Endodermal cell (in vitro differentiated cells): ENCODE results near the gene TCEANC2. TPM values are rescaled to one million over a fixed set of nuclear protein-coding genes. Genes with fewer than 3 reads are reported as not detected.

ENCODE experiments used
- DNase-seq: peaks from one replicate; pipeline ENCODE4 v3.0.0-alpha.2; 2017
- H3K27ac ChIP-seq: 2 replicates; pipeline ENCODE4 v1.5.1; 2013; ENCODE audit warnings: mild to moderate bottlenecking, low read depth, low read length, moderate library complexity
- H3K27me3 ChIP-seq: 2 replicates; pipeline ENCODE4 v1.6.1; 2013; ENCODE audit warnings: mild to moderate bottlenecking, low read length, moderate library complexity; ENCODE audit not compliant: insufficient read depth, control insufficient read depth, poor library complexity, severe bottlenecking
- H3K36me3 ChIP-seq: 2 replicates; pipeline ENCODE4 v1.7.0; 2013; ENCODE audit warnings: mild to moderate bottlenecking, low read length, moderate library complexity; ENCODE audit not compliant: control insufficient read depth, insufficient read depth
- H3K4me1 ChIP-seq: one replicate; pipeline ENCODE4 v1.7.0; 2013; ENCODE audit warnings: low read length; ENCODE audit not compliant: control insufficient read depth, insufficient read depth
- H3K4me3 ChIP-seq: 2 replicates; pipeline ENCODE4 v1.5.1; 2013; ENCODE audit warnings: mild to moderate bottlenecking, low read length, moderate library complexity
- H3K9ac ChIP-seq: 2 replicates; pipeline ENCODE4 v1.6.1; 2013; ENCODE audit warnings: mild to moderate bottlenecking, low read length, moderate library complexity; ENCODE audit not compliant: poor library complexity, severe bottlenecking; ENCODE audit errors: extremely low read depth
- H3K9me3 ChIP-seq: 2 replicates; pipeline ENCODE4 v1.6.1; 2013; ENCODE audit warnings: mild to moderate bottlenecking, low read length, moderate library complexity; ENCODE audit not compliant: control insufficient read depth
- H3K27ac Mint-ChIP-seq: 2 replicates; pipeline ENCODE4 v1.8.0; 2020; ENCODE audit warnings: mixed read lengths
- H3K27me3 Mint-ChIP-seq: 2 replicates; pipeline ENCODE4 v1.8.0; 2021; ENCODE audit warnings: mild to moderate bottlenecking, mixed read lengths; ENCODE audit not compliant: insufficient read depth
- H3K36me3 Mint-ChIP-seq: 2 replicates; pipeline ENCODE4 v1.8.0; 2020; ENCODE audit warnings: low read depth, mixed read lengths
- H3K4me1 Mint-ChIP-seq: 2 replicates; pipeline ENCODE4 v1.8.0; 2020; ENCODE audit warnings: mixed read lengths
- H3K4me3 Mint-ChIP-seq: 2 replicates; pipeline ENCODE4 v1.8.0; 2020; ENCODE audit warnings: mild to moderate bottlenecking, moderate library complexity, mixed read lengths
- H3K9me3 Mint-ChIP-seq: 2 replicates; pipeline ENCODE4 v1.8.0; 2020; ENCODE audit warnings: mild to moderate bottlenecking, mixed read lengths
- whole genome bisulfite sequencing, 2 experiments: methylation state at CpG; one replicate each; pipeline versions ENCODE4 v1.1.5 to v1.1.7; 2013; ENCODE audit warnings: missing lambda C conversion rate in 2 of 2, mixed read lengths in 1 of 2; ENCODE audit not compliant: insufficient coverage in 1 of 2, insufficient read length in 1 of 2; 5-methylcytosine and 5-hydroxymethylcytosine counted together
- total RNA-seq, 2 donors: library from RNA; stranded (reverse); fragmentation: NEBNext Ultra II Directional in 1 of 2; extraction: Animal tissue kit (Norgen Biotek cat#: 25700) in 1 of 2; gene quantifications; 2 replicates in 1 of 2; 3 replicates in 1 of 2; pipeline ENCODE4 v1.2.1, GENCODE V29; 2021
- TF ChIP-seq, protein P1 (sequence below): fragments of 200-600 bp; sonication (generic); conservative IDR thresholded peaks from 2 replicates; pipeline ENCODE4 v1.5.0; 2021; ENCODE audit warnings: antibody characterized with exemption, mild to moderate bottlenecking

The TCEANC2 gene
- total RNA-seq, 2 donors from 2014 or later: 5.9 to 6.6 TPM

DNA sequence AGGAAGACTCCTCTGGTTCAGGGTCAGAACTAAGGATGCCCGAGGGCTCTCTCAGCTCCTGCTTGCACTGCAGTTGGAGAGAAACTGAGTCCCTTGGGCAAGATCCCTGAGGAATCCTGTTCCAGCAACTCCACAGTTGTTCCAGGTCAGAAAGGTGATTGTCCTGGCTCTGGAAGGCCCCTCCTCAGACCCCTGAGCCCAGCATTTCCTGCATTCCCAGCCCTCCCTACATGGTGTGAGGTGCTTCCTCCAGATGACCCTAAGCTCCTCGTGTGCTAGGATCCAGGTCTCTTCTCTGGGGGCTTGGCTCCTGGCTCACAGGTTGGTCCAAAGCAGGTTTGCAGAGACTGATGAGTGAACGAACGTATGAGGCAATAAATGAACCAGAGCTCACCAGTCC, 46.9 kb upstream of the TCEANC2 start:
- Histone ChIP-seq H3K9me3 (peaks cover 35% of the 10 kb centered on the region), H3K27me3 (no peaks in the 10 kb centered on the region), H3K27ac (no peak overlapping the region), H3K4me1 (no peaks in the 10 kb centered on the region), H3K9ac (no peak overlapping the region), H3K36me3 (no peaks in the 10 kb centered on the region), H3K4me3 (no peak overlapping the region)
- peaks cover 29% of the 10 kb centered on the region for H3K9me3 Mint-ChIP-seq
- H3K27ac Mint-ChIP-seq: no peak overlapping the region
- peaks cover 2% of the 10 kb centered on the region for H3K4me1 Mint-ChIP-seq
- no peak for DNase-seq
- H3K27me3 Mint-ChIP-seq: peaks cover 1% of the 10 kb centered on the region
- TF ChIP-seq, protein P1, sequence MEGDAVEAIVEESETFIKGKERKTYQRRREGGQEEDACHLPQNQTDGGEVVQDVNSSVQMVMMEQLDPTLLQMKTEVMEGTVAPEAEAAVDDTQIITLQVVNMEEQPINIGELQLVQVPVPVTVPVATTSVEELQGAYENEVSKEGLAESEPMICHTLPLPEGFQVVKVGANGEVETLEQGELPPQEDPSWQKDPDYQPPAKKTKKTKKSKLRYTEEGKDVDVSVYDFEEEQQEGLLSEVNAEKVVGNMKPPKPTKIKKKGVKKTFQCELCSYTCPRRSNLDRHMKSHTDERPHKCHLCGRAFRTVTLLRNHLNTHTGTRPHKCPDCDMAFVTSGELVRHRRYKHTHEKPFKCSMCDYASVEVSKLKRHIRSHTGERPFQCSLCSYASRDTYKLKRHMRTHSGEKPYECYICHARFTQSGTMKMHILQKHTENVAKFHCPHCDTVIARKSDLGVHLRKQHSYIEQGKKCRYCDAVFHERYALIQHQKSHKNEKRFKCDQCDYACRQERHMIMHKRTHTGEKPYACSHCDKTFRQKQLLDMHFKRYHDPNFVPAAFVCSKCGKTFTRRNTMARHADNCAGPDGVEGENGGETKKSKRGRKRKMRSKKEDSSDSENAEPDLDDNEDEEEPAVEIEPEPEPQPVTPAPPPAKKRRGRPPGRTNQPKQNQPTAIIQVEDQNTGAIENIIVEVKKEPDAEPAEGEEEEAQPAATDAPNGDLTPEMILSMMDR: no peak
- 90 to 96% methylated on average over 4 of the region's 4 CpGs for WGBS, 2 experiments
- peaks cover 2% of the 10 kb centered on the region for H3K36me3 Mint-ChIP-seq
- H3K4me3 Mint-ChIP-seq: no peak overlapping the region

DNA sequence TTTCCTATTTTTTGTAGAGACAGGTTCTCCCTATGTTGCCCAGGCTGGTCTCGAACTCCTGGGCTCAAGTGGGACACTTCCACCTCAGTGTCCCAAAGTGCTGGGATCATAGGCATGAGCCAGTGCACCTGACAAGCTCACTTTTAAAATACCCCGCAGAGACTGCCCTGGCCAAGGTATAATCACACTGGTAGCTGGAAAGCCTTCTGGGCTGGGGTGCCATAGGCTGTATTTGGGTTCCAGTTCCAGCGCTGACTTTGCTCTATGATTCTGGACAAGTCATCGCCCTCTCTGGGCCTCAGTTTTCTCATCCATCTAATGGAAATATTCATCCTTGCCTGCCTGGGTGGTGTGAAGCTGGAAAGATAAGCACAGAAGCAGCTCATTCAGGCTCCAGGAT, 45.8 kb upstream of the TCEANC2 start:
- peaks cover 5% of the 10 kb centered on the region for H3K27me3 ChIP-seq
- H3K9me3 Mint-ChIP-seq: peaks cover 27% of the 10 kb centered on the region
- H3K4me3 ChIP-seq: no peak overlapping the region
- H3K4me3 Mint-ChIP-seq: no peak overlapping the region
- H3K4me1 Mint-ChIP-seq: no peaks in the 10 kb centered on the region
- no peaks in the 10 kb centered on the region for H3K36me3 ChIP-seq
- H3K27ac ChIP-seq: no peak overlapping the region
- H3K4me1 ChIP-seq: no peaks in the 10 kb centered on the region
- peaks cover 2% of the 10 kb centered on the region for H3K36me3 Mint-ChIP-seq
- no peak overlapping the region for H3K9ac ChIP-seq
- H3K27me3 Mint-ChIP-seq: peaks cover 4% of the 10 kb centered on the region
- no peak overlapping the region for H3K27ac Mint-ChIP-seq
- no peak for DNase-seq
- TF ChIP-seq, protein P1: no peak
- 94% methylated on average over 3 to 4 of the region's 4 CpGs for WGBS, 2 experiments
- peaks cover 28% of the 10 kb centered on the region for H3K9me3 ChIP-seq

- H3K4me3 ChIP-seq: no peak overlapping the region
- H3K27me3 ChIP-seq: peaks cover 5% of the 10 kb centered on the region
- H3K4me1 Mint-ChIP-seq: peaks cover 2% of the 10 kb centered on the region
- H3K4me3 Mint-ChIP-seq: no peak overlapping the region
- peaks cover 18% of the 10 kb centered on the region for H3K9me3 ChIP-seq
- no peak for DNase-seq
- WGBS, 2 experiments: 91 to 92% methylated on average over 11 to 13 of the region's 13 CpGs
- H3K27ac Mint-ChIP-seq: no peak overlapping the region
- no peaks in the 10 kb centered on the region for H3K36me3 ChIP-seq
- no peaks in the 10 kb centered on the region for H3K4me1 ChIP-seq
- no peak overlapping the region for H3K27ac ChIP-seq
- H3K9ac ChIP-seq: no peak overlapping the region
- H3K36me3 Mint-ChIP-seq: peaks cover 2% of the 10 kb centered on the region
- TF ChIP-seq, protein P1: no peak
- peaks cover 15% of the 10 kb centered on the region for H3K9me3 Mint-ChIP-seq
- H3K27me3 Mint-ChIP-seq: peaks cover 4% of the 10 kb centered on the region
Measured at GRCh38 chr1:54008876-54009275, 44.5 kb upstream of the TCEANC2 start.
